HG02623 (cell line): ENCODE data around the gene PSTK.

Experiments used
- ATAC-seq: cut with Tn5 transposase; IDR thresholded peaks from one replicate; pipeline ENCODE4 v1.9.1; 2021; ENCODE audit warnings: moderate library complexity; ENCODE audit not compliant: unreplicated experiment

PSTK gene

DNA sequence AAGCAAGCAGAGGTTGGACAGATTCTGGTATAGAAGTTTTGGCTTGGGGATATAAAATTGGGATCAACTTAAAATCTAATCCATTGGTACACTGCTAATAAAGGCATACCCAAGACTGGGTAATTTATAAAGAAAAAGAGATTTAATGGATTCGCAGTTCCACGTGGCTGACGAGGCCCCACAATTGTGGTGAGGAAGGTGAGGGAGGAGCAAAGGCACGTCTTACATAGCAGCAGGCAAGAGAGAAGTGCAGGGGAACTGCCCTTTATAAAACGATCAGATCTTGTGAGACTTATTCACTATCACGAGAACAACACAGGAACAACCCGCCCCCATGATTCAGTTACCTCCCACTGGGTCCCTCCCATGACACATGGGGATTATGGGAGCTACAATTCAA, 38.3 kb downstream of the PSTK start:
- no peak for ATAC-seq

DNA sequence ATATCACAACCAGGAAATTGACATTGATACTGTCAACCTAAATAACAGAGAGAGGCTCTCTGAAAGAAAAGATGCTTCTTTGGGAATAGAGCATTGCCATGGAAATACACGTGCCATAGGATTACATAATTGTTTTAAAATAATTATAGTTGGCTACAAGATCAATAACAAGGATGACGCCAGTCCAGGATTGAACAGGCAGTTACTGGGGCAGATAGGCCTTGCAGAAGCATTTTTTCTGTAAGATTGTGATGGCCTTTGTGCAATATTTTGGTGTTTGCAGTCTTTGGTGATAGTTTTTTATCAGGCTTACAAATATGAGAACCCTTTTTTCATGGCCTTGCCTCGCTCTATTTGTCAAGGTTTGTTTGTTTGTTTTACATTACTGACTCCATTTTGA, 39.1 kb downstream of the PSTK start:
- ATAC-seq = no peak

DNA sequence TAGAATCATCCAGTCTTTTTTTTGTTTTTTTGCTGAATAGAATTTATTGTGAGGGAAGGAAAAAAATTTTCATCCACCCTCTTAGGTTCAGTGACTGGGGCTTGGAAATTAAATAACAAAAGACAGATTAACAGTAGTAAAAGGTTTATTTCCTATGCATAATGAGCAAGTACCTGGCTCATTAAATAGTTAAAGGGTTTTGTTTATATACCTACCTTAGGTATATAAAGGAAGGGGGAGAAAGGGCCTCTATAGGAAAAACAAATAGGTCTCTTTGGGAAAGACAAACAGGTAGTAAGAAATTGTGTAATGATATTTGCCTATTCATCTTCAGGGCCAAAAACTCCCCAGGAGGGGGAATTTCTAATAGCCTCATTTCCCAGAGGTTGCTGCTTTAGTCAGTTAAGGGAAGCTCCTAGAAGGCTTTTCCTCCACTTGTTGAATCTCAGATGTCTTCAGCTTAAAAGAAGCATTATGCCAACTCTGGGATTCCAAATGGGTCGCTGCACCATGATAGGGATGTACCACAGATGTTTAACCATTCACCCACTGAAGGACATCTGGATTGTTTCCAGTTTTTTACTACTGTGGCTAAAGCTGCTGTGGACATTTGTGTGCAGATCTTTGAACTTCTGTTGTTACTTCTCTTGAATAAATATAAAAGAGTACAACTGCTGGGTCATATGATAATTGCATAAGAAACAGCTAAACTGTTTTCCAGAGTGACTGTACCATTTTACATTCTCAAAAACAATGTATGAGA, 39.9 kb downstream of the PSTK start:
- ATAC-seq = no peak

DNA sequence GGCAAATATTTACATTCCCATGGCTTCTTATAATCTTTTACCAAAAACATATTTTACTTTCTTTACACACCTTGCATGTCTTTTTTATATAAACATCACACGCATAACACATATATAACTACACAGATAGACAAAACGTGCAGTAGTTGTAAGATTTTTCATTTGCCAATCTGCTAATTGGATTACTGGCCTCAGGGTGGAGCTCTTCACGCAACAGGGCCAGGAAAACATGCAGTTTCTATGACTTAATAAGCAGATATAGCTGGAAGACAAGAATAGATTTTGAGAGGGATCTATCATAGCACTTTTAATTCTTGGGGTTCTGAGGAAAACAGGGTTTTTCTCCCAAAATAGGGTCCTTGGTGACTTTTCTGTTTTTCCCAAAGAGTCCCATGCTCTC, 41.3 kb downstream of the PSTK start:
- no peak for ATAC-seq

GRCh38 chr10:123024540-123024939, 44.3 kb downstream of the PSTK start:
- ATAC-seq = no peak

DNA sequence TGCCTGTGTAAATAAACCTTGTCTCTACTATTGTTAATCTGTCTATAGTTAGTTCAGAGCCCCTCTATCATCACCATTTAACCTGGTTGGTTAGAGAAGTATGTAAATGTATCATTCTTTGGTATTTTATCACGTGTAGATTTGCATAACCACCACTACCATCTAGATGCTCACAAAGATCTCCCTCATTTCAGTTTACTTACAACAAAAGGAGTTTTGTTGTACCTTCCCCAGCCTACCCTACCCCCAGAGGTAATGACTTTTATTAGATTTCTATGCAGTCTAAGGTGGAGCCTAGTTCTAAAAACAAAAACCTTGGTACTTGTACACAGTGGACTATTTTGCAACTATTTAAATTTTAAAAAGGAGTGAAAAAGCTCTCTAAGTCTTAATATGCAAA, 46.1 kb downstream of the PSTK start:
- no peak for ATAC-seq

GRCh38 chr10:123027861-123028260, 47.7 kb downstream of the PSTK start:
- ATAC-seq = no peak

- no peak for ATAC-seq
Observed at GRCh38 chr10:123031124-123031523, 50.9 kb downstream of the PSTK start.

DNA sequence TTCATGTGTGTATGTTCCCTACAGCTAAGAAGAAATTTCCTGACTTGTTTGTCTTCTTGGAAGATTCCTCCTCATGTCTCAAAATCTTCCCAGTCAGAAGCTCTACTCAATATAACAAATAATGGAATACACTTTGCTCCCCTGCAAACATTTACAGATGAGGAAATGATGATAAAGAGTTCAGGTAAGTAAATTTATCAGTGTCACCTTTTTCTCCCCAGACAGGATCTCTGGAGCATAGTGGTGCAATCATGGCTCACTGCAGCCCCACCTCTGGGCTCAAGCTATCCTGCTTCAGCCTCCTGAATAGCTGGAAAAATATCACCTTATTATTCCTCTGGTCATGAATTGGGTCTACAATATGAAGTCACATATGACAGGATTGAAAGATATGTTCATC, 54.1 kb downstream of the PSTK start:
- ATAC-seq = no peak

- ATAC-seq = no peak
Observed at GRCh38 chr10:123035467-123036086, 55.4 kb downstream of the PSTK start.

- no peak for ATAC-seq
Observed at GRCh38 chr10:123038782-123039631, 58.8 kb downstream of the PSTK start.

DNA sequence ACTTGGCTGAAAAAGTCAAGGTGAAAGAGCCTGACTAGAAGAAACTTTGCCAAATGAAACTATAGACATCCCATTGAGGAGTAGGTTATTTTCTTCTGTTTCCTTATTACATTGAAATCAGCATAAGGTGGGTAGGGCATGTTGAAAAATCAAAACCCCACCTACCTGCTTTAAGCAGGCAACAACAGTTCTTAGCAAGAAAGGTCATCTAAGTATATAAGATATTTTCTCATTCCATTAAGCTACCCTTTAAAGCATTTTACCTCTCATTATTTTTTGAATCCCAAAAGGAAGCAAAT, 59.4 kb downstream of the PSTK start:
- no peak for ATAC-seq
